Endothelial cell of umbilical vein (primary cell): ENCODE measurements around the gene SH3RF3. TPM values are rescaled to one million over a fixed set of nuclear protein-coding genes. Genes with fewer than 3 reads are reported as not detected.
A peak's percentile ranks its signal among the peaks of the same experiment; 100 is the strongest.

Experiments
- BruUV-seq: library from RNA; stranded (reverse); fragments of 400-500 nt; replicated peaks from 2 replicates; lab custom pipeline; 2021; lab: Mats Ljungman, UMichigan
- CTCF ChIA-PET: fragments of 300-600, 350-600 bp; sonication (Branson Sonifier 250); formaldehyde crosslinking; loops from one replicate; lab custom pipeline; 2021; ENCODE audit warnings: antibody characterized with exemption, inconsistent platforms; lab: Charles Lee
- POLR2A ChIA-PET: fragments of 300-600, 350-600 bp; sonication (Branson Sonifier 250); formaldehyde crosslinking; loops from one replicate; lab custom pipeline; 2021; ENCODE audit warnings: antibody characterized with exemption, inconsistent platforms; lab: Charles Lee
- DNase-seq: peaks from one replicate; pipeline ENCODE4 v3.0.0-alpha.2; 2011; ENCODE audit warnings: low read depth, low spot score
- FAIRE-seq: peaks from 2 replicates; lab custom pipeline; 2011; peaks lifted over from hg19 to GRCh38; lab: Jason Lieb, UNC
- H2AFZ ChIP-seq: 2 replicates; pipeline ENCODE4 v1.6.0; 2012; ENCODE audit warnings: low read depth, low read length, control low read depth, inconsistent platforms
- H3K27ac ChIP-seq: 2 replicates; pipeline ENCODE4 v1.5.1; 2011; ENCODE audit warnings: low read depth, mild to moderate bottlenecking, control low read depth, low read length, moderate library complexity; ENCODE audit not compliant: insufficient read depth
- H3K27me3 ChIP-seq, 2 experiments: 2 replicates each; pipeline versions ENCODE4 v1.6.0 to v1.6.1; 2011; ENCODE audit warnings: low read length in 2 of 2, mixed read lengths in 1 of 2; ENCODE audit not compliant: control insufficient read depth in 2 of 2, insufficient read depth in 2 of 2
- H3K36me3 ChIP-seq, 2 experiments: 2 replicates in 1 of 2; 3 replicates in 1 of 2; pipeline ENCODE4 v1.5.1; 2011; ENCODE audit warnings: low read length in 2 of 2, mild to moderate bottlenecking in 1 of 2, moderate library complexity in 1 of 2; ENCODE audit not compliant: control insufficient read depth in 2 of 2, insufficient read depth in 2 of 2; ENCODE audit errors: extremely low read depth in 1 of 2
- H3K4me1 ChIP-seq: 3 replicates; pipeline ENCODE4 v1.5.1; 2011; ENCODE audit warnings: mild to moderate bottlenecking, low read length; ENCODE audit not compliant: control insufficient read depth, insufficient read depth; ENCODE audit errors: extremely low read depth
- H3K4me2 ChIP-seq: 2 replicates; pipeline ENCODE4 v1.6.1; 2011; ENCODE audit warnings: low read length, control low read depth, mixed read lengths; ENCODE audit not compliant: insufficient read depth
- H3K4me3 ChIP-seq, 3 experiments: fragments of 200-600 bp in 1 of 3; sonication (generic), shearing (Covaris generic) in 1 of 3; replicated peaks in 1 of 3; 2 replicates each; pipeline ENCODE4 v1.5.1; 2011 to 2016; ENCODE audit warnings: control low read depth in 3 of 3, low read length in 3 of 3, mild to moderate bottlenecking in 2 of 3, inconsistent platforms in 1 of 3, low read depth in 1 of 3, moderate library complexity in 1 of 3; ENCODE audit not compliant: insufficient read depth in 1 of 3
- H3K79me2 ChIP-seq: 2 replicates; pipeline ENCODE4 v1.6.0; 2012; ENCODE audit warnings: low read length, inconsistent platforms; ENCODE audit not compliant: control insufficient read depth, insufficient read depth
- H3K9ac ChIP-seq: replicated peaks from 2 replicates; pipeline ENCODE3; 2011; ENCODE audit warnings: low read length, control low read depth; ENCODE audit not compliant: insufficient read depth; ENCODE audit errors: extremely low read depth
- H3K9me1 ChIP-seq: replicated peaks from 3 replicates; pipeline ENCODE4 v1.6.0; 2011; ENCODE audit warnings: mild to moderate bottlenecking, low read length; ENCODE audit not compliant: control insufficient read depth, insufficient read depth; ENCODE audit errors: extremely low read depth
- H3K9me3 ChIP-seq: replicated peaks from 2 replicates; pipeline ENCODE4 v1.5.1; 2012; ENCODE audit warnings: low read length, inconsistent platforms; ENCODE audit not compliant: control insufficient read depth, insufficient read depth
- H4K20me1 ChIP-seq: replicated peaks from 2 replicates; pipeline ENCODE3; 2011; ENCODE audit warnings: mild to moderate bottlenecking, low read length; ENCODE audit not compliant: control insufficient read depth, insufficient read depth; ENCODE audit errors: extremely low read depth
- GATA2 ChIP-seq: IDR thresholded peaks from 2 replicates; pipeline ENCODE4 v1.7.0; 2011; ENCODE audit warnings: low read depth, mild to moderate bottlenecking, moderate library complexity, mixed read lengths, low read length; ENCODE audit not compliant: insufficient read length, insufficient read depth
- JUN ChIP-seq: IDR thresholded peaks from 2 replicates; pipeline ENCODE4 v1.6.1; 2011; ENCODE audit warnings: borderline replicate concordance, low read depth; ENCODE audit not compliant: insufficient read length, insufficient read depth
- POLR2A ChIP-seq: IDR thresholded peaks from 2 replicates; pipeline ENCODE4 v1.6.1; 2012; ENCODE audit warnings: low read depth, mild to moderate bottlenecking, control low read depth, low read length
- dilution Hi-C: fragments of 300-500 bp; cut with MboI; formaldehyde crosslinking; loops from one replicate; pipeline ENCODE4 v1.15.0; 2019; ENCODE audit warnings: low sequenced_read_pairs; ENCODE audit not compliant: extremely low pct_ligation_motif_present
- intact Hi-C: fragments of 100-400 bp; cut with micrococcal nuclease; formaldehyde crosslinking; loops from one replicate; pipeline ENCODE4 v1.10.0; 2022
- polyA plus RNA-seq, 4 experiments: library from polyadenylated mRNA; depleted of rRNA in 3 of 4; stranded (reverse) in 3 of 4; unstranded in 1 of 4; fragments of >200 nt; gene quantifications; 2 replicates each; pipeline versions ENCODE4 v1.2.1 to v1.2.3, GENCODE V29; 2011 to 2012; ENCODE audit warnings: missing spikeins in 1 of 4
- total RNA-seq: library from RNA; stranded (reverse); gene quantifications from 2 replicates; pipeline ENCODE4 v1.2.3, GENCODE V29; 2021
- TF ChIP-seq, protein P1 (sequence below): IDR thresholded peaks from 2 replicates; pipeline ENCODE4 v1.6.1; 2011; ENCODE audit not compliant: insufficient read depth, insufficient read length

SH3RF3 gene
- total and polyA plus RNA-seq, 2 donors (not counting 3 experiments of a cell fraction or from before 2014, with no cell fraction given): 3.8 to 14.7 TPM

DNA sequence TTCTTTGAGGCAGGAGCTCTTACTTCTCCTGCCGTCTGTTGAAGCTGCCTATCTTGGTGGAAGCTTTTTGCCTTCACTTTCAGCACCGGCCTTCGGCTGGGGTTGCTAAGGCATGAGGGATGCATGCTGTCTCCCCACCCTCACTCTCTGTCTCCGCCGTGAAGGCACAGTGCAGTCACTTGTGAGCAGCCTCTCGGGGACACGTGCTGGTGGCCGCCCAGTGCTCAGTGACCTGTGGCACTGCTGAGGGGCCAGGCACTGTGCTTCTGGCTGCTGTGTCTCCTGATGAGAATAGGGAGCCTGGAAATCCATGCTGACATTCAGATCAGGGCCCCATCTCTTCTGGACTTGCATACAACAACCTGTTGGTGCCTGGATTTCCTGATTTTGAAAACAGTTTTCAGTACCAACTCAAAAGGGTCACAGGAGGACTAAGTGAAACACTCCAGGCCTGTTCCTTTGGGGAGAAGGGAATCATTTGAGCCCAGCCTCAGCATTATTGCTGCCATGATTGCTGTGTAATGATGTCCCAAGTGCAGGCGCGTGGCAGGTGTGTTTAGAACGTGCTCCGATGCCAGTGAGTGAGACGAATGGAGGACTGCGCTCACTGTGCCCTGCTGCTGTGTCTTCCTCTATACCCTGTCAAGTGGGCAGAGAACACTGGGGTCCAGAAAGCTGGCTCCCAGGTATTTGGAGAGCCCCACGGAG, 266.6 kb downstream of the SH3RF3 start:
- Histone ChIP-seq H3K4me3 (no peak overlapping the region), H3K9me1 (no peaks in the 10 kb centered on the region), H3K9me3 (no peaks in the 10 kb centered on the region), H4K20me1 (no peaks in the 10 kb centered on the region), H3K4me2 (no peak overlapping the region), H3K9ac (no peak overlapping the region), H3K4me1 (no peaks in the 10 kb centered on the region), H2AFZ (no peak overlapping the region), H3K79me2 (no peaks in the 10 kb centered on the region), H3K36me3 (peaks cover 0 to 2% of the 10 kb centered on the region in 2 experiments), H3K27ac (no peak overlapping the region), H3K27me3 (no peaks in the 10 kb centered on the region)
- BruUV-seq: no TSS peak
- no peak for FAIRE-seq
- DNase-seq: no peak
- dilution Hi-C loops (no loop called here), intact Hi-C loops (loop anchor here (1.0 kb wide), 1 partner anchor 267 kb away; no protein-coding TSS in a partner anchor)
- ChIA-PET CTCF (interaction anchor here (0.7 to 2.3 kb wide), 4 partner anchors 9 to 229 kb away, joined by 3 to 6 read pairs (median 3); no protein-coding TSS in a partner anchor), POLR2A (no interaction called here)
- TF ChIP-seq, protein P1, sequence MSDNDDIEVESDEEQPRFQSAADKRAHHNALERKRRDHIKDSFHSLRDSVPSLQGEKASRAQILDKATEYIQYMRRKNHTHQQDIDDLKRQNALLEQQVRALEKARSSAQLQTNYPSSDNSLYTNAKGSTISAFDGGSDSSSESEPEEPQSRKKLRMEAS: no peak

DNA sequence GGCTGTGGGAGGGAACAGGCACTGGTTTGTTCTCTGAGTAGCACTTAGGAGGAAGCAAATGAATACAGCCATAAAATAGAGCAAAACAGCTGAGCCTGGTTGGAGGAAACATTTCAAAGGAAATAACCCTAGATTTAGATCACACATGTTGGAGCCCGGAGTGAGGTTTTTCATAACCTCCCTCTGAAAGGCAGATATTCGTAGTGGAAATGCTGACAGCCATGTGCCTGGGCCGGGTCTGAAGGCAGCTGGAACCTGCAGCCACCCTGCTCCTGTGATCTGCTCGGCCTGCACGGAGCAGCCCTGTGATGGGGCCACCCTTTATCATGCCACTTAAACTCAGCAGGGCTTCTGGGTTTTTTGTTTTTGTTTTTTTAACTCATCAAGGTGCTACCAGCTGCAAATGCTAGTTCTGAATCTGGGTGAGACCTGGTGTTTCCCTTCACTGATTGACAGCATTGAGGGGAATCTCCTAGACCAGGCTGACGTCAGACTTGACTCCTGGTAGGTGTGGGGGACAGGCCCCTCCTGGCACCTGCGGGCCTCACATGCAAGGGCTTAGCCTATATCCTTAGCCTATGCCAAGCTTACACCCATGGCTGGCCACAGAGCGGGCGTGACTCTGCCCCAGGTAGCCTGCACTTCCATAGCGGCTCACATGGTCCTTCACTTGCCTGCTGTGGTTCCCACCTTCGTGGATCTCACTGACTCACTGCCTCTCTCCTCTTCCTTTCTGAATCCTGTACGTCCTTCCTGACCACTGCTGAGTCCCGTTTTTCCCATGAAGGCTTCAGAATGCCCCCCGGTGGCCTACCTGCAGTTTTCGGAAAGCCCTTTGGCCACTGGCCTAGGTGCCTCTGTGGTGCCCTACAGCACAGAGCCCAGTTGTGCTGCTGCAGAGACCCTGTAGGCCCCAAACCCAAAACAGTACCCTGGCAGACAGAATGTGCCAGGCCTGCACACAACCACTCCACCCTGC, 267.5 kb downstream of the SH3RF3 start:
- no peaks in the 10 kb centered on the region for H3K9me3 ChIP-seq
- POLR2A ChIA-PET: no interaction called here
- dilution Hi-C loops: no loop called here

More for the DNA sequence above, 267.5 kb downstream of the SH3RF3 start:
- Histone ChIP-seq H3K4me1 (no peaks in the 10 kb centered on the region), H3K9me1 (no peaks in the 10 kb centered on the region), H2AFZ (no peak overlapping the region), H3K4me3 (no peak overlapping the region), H3K27ac (no peak overlapping the region), H3K36me3 (peaks cover 0 to 2% of the 10 kb centered on the region in 2 experiments), H3K4me2 (no peak overlapping the region), H4K20me1 (no peaks in the 10 kb centered on the region), H3K9ac (no peak overlapping the region), H3K27me3 (no peaks in the 10 kb centered on the region), H3K79me2 (no peaks in the 10 kb centered on the region)
- CTCF ChIA-PET: interaction anchor here (0.7 to 2.3 kb wide), 3 partner anchors 11 to 230 kb away, joined by 3 to 6 read pairs (median 3); no protein-coding TSS in a partner anchor
- no TSS peak for BruUV-seq
- intact Hi-C loops: loop anchor here (1.0 kb wide), 1 partner anchor 268 kb away; no protein-coding TSS in a partner anchor
- FAIRE-seq: no peak
- no peak for TF ChIP-seq GATA2
- no peak for TF ChIP-seq POLR2A
- TF ChIP-seq JUN: no peak
- peak; percentile 33 for DNase-seq
